ENCODE results near the gene MRAP2.
"Not testable (repeated sequence)": the region's sequence is repeated elsewhere in the genome, so short reads cannot be mapped to it uniquely, and the experiment has no call there.

The MRAP2 gene

DNA sequence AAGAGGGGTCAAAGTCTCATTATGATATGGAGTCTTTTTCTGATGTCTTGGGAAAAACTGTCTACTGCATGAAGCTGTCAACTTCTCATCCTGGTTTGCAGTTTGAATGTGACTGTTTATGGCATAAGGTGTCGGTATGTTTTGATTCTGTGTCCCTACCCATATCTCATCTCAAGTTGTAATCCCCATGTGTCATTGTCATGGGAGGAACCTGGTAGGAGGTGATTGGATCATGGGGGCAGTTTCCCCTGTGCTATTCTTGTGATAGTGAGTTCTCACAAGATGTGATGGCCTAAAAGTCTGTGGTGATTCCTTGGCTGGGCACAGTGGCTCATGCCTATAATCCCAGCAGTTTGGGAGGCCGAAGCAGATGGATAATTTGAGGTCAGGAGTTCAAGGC, 47.6 kb downstream of the MRAP2 start:
- no peak for DNase-seq

DNA sequence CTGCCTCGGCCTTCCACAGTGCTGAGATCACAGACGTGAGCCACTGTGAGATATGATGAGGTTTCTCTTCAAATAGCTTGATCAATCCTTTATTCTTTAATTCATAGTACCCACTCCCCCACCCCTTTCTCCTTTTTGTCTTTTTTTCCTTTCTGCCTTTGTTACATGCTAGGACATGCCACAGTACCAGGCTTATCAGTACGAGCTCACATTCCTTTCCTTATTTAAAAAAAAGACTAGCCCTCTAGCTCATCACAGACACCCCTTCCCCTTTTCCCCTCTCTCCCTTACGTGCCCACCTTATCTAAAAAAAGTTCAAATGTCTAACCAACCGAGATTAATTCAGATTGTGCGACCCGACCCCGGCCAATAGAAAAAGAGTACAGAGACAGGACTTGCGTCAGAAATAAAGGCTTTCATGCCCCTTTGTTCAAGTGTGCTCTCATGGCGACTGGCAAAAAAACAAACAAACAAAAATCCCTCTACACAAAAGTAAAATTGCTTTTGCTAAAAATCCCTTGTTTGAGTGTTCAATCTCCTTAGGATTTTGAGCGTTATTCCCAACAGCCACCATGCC, 49.2 kb downstream of the MRAP2 start:
- no peak for DNase-seq

DNA sequence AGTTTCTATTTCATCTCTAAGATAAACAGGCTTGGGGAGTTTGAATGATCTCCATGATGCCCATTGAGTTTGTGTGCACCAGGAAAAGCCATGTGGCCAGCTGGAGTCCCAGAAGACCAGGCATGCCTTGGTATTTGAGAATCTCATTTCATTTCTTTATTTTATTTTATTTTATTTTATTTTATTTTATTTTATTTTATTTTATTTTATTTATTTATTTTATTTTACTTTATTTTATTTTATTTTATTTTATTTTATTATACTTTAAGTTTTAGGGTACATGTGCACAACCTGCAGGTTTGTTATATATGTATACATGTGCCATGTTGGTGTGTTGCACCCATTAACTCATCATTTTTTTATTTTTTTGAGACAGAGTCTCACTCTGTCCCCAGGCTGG, 51.1 kb downstream of the MRAP2 start:
- DNase-seq, result not testable (repeated sequence)

DNA sequence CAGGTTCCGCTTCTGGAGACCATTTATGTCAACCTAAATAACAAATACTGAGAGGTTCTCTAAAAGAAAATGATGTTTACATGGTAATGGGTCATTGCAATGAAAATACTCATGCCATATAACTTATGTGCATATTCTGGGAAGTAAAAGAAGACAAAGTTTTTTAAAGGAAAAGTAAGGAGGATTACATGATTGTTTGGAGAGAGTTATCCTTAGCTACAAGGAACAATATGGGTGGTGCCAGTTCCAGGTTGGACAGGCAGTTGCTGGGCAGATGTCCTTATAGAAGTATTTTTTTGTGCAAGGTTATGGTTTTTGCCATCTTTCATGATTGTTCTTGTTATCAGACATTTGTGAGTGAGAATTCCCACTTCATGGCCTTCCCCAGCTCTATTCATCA, 52.5 kb downstream of the MRAP2 start:
- DNase-seq, result no peak

DNA sequence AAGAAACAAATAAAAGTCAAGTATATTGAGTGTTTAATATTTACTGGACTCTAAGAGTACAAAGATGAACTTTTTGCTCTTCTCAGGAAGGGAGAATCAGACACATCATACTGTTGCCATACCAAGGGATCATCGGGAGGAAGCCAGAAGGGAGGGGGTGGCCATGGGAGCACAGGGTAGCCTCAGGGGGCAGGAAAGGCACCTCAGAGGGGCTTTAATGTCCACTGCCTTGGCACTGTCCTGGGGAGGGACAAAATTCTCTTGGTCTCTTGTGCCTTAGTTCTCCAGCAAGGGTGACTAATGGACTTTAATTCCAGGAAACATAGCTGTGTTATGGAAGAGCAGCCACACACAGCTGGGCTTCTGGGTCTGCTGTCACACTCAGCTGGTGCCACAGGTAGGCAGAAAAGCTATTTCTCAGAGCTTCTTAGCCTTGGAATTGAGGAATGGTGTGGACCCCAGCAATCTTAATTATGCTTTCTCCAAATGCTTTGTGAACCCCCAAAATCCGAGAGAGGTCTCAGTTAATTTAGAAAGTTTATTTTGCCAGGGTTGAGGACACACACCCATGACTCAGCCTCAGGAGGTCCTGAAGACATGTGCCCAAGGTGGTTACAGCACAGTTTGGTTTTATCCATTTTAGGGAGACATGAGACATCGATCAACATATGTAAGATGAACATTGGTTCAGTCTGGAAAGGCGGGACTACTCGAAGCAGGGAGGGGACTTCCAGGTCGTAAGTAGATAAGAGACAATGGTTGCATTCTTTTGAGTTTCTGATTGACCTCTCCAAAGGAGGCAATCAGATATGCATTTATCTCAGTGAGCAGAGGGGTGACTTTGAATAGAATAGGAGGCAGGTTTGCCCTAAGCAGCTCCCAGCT, 53.2 kb downstream of the MRAP2 start:
- DNase-seq, result no peak

DNA sequence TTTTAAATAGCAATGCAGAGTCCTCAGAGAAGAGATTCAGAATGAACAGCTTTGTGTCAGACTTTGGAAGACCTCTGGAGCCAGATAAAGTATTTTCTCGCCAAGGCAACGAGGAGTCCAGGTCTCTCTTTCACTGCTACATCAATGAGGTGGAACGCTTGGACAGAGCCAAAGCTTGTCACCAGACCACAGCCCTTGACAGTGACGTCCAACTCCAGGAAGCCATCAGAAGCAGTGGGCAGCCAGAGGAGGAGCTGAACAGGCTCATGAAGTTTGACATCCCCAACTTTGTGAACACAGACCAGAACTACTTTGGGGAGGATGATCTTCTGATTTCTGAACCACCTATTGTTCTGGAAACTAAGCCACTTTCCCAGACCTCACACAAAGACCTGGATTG, 55.5 kb downstream of the MRAP2 start:
- no peak for DNase-seq

DNA sequence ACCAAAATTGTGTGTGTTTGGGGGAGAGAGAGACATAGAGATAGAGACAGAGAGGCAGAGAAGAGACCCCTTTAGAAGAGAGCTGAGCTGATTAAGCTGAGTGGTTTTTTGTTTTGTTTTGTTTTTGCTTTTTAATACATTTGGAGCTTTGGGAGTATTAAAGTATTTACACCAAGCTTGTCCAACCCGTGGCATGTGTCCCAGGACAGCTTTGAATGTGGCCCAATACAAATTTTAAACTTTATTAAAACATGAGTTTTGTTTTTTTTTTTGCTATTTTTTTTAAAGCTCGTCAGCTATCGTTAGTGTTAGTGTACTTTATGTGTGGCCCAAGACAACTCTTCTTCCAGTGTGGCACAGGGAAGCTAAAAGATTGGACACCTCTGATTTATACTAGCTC, 56.0 kb downstream of the MRAP2 start:
- no peak for DNase-seq

DNA sequence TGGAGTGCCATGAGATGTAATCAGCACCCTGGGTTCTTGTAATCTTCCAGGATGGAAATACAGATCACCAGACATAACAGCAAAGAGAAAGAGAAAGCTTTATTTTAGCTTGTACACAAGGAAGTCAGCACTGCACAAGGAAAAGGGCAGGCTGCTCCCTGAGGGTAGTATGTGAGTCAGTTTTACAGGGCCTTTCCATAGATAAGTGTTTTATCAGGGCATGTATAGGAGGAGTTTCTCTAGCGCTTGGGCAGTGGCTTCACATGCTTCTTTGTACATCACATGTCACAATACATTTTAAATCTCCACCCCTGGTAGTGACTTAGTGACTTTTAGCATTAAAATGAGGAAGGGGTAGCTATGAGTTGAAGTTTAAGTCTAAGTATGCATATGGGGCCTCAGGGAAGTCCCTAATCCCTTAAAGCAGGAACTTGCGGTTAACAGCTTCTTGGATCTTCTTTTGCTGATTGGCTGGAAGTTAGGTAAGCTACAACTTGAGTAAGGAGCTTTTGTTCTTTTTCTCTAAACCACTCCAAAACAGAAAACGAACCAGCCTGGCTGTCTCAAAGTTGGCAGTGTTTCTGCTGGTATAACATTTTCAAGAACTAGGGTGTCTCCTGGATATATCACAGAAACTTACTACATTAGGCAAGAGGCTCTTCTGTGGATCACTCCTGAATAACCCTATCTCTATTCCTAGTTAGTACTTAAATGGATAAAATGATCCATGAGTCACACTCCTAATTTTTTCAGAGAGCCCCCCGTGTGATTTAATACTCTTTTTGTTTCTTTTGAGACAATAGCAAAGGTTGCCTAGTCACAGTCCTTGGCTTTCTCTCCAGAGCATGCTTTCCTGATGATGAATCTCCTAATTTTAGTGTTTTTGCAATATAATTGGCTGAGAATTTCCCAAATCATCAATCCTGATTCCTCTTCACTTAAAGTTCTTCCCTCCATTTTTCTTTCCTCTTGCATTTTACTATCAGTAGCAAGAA, 60.2 kb downstream of the MRAP2 start:
- no peak for DNase-seq

DNA sequence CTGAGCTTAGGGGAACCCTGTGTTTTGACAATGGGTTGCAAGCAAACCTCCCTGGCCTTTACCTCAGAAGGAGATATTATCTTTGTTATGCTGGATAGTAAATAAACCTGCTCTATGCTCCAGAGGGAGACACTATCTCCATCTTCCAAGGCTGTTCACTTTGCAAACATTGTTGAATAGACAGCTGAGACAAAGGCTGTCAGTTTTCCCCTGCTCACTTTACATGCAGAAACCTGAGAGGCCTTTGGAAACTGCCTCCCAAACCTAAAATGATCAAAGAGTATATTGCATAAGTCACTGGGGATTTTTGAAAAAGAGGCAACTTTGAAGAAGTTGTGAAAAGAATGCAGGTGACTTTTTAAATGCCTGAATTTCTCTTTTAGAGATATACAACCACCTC, 61.6 kb downstream of the MRAP2 start:
- DNase-seq, result no peak

DNA sequence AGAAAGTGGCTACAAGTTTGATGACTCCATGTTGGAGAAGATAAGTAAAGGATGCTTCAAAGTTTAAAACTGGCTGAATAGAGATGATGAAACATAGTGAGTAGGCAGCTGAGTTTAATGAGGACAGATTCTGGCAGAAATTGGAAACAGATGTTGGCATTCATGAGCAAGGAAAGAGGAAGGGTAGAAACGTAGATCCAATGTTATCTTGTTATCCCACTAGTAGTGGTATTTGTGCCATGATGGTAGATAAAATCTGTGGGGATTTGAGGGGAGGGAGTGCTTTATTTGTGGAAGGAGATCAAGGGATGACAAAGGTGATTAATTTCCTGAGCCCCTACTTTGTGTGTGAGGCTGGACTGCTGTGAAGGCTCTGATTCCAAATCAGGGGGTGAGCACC, 69.5 kb downstream of the MRAP2 start:
- DNase-seq, result no peak

DNA sequence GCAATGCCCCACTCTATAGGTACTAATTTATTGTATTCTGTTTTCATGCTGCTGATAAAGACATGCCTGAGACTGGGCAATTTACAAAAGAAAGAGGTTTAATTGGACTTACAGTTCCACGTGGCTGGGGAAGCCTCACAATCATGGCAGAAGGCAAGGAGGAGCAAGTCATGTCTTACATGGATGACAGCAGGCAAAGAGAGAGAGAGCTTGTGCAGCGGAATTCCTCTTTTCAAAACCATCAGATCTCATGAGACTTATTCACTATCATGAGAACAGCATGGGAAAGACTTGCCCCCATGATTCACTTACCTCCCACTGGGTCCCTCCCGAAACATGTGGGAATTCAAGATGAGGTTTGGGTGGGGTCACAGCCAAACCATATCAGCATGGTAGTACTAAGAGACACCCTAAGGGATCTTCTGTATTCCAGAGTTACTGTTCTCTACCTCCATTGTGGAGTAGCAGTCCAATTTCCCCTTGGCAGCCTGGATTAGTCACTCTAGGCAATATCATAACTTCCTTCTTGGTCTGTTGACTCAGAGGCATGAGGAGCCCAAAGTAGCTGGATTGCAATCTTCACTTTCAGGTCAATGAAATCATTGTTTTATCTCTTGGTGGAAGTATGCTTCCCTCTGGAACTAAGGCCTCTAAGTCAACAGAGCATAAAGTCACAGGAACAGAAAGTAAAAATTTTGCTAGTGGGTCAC, 71.8 kb downstream of the MRAP2 start:
- DNase-seq, result not testable (repeated sequence)

DNA sequence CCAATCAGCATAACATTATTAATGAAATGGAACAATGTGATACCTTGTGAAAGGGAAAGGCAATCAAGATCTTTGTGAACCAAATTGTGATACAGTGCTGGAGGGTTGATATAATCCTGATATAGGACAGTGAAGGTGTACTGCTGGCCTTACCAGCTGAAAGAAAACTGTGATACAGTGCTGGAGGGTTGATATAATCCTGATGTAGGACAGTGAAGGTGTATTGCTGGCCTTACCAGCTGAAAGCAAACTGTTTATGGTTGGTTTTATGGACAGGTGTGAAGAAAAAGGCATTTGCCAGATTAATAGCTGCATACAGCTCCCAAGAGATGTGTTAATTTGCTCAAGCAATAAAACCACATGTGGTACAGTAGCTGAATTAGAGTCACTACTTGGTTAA, 73.9 kb downstream of the MRAP2 start:
- no peak for DNase-seq

DNA sequence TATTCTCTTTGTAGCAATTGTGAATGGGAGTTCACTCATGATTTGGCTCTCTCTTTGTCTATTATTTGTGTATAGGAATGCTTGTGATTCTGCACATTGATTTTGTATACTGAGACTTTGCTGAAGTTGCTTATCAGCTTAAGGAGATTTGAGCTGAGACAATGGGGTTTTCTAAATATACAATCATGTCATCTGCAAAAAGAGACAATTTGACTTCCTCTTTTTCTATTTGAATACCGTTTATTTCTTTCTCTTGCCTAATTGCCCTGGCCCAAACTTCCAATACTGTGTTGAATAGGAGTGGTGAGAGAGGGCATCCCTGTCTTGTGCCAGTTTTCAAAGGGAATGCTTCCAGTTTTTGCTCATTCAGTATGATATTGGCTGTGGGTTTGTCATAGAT, 77.8 kb downstream of the MRAP2 start:
- DNase-seq, result not testable (repeated sequence)

DNA sequence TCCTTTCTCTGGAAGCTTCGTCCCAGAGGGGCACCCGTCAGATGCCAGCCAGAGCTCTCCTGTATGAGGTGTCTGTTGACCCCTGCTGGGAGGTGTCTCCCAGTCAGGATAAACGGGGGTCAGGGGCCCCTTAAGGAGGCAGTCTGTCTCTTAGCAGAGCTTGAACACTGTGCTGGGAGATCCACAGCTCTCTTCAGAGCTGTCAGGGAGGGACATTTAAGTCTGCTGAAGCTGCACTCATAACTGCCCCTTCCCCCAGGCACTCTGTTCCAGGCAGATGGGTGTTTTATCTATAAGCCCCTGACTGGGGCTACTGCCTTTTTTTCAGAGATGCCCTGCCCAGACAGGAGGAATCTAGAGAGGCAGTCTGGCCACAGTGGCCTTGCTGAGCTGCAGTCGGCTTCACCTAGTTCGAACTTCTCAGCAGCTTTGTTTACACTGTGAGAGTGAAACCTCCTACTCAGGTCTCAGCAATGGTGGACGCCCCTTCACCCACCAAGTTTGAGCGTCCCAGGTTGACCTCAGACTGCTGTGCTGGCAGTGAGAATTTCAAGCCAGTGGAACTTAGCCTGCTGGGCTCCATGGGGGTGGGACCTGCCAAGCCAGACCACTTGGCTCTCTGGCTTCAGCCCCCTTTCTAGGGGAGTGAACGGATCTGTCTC, 81.5 kb downstream of the MRAP2 start:
- DNase-seq, result not testable (repeated sequence)

DNA sequence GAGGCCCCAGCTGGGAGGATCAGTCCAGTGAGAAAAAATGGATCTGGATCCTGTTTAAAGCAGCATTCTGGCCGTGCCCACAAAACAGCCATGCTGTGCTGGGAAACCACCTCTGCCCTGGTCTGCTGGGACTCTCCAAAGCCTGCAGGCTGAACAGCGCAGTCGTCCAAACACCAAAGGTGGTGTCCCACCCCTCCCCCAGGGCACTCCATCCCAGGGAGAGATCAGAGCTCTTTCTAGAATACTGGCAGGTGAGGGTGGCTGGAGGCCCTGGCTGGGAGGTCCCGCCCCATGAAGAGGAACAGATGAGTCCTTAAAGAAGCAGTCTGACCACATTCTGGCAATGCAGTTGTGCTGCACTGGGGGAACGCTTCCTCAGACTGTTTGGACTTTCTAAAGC, 84.6 kb downstream of the MRAP2 start:
- DNase-seq, result no peak

DNA sequence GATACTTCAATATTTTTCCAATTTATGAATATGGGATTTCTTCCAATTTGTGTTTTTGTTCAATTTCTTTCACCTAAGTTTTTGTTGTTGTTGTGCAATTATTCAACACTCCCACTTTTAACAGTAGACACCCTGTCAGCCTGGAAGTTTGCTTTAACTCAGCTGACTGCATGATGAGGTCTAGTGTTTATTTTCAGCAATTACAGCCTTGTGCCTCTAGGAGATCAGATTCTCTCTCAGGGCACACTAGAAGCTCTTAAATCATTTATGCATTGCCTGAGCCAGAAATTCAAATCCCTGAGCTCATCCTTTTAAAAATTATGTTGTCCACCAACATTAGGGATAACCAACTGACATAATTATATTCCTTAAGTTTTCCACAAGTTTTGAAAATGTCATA, 85.7 kb downstream of the MRAP2 start:
- no peak for DNase-seq

DNA sequence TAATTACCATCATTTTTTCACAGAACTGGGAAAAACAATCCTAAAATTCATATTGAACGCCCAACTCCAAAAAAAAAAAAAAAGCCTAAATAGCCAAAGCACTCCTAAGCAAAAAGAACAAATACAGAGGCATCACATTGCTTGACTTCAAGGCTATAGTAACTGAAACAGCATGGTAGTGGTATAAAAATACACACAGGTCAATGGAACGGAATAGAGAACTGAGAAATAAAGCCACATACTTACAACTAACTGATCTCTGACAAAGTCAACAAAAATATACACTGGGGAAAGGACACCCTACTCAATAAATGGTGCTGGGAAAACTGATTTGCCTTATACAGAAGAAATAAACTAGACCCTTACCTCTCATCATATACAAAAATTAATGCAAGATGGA, 89.6 kb downstream of the MRAP2 start:
- DNase-seq, result no peak

DNA sequence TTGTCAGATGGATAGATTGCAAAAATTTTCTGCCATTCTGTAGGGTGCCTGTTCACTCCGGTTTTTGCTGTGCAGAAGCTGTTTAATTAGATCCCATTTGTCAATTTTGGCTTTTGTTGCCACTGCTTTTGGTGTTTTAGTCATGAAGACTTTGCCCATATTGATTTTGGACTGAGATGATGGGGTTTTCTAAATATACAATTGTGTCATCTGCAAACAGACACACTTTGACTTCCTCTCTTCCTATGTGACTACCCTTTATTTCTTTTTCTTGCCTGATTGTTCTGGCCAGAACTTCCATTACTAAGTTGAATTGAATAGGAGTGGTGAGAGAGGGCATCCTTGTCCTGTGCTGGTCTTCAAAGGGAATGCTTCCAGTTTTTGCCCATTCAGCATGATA, 96.0 kb downstream of the MRAP2 start:
- DNase-seq, result not testable (repeated sequence)

DNA sequence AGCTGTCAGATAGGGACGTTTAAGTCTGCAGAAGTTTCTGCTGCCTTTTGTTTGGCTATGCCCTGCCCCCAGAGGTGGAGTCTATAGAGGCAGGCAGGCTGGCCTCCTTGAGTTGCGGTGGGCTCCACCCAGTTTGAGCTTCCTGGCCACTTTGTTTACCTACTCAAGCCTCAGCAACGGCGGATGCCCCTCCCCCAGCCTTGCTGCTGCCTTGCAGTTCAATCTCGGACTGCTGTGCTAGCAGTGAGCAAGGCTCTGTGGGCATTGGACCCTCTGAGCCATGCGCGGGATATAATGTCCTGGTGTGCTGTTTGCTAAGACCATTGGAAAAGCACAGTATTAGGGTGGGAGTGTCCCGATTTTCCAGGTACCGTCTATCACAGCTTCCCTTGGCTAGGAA, 99.8 kb downstream of the MRAP2 start:
- not testable (repeated sequence) for DNase-seq

DNA sequence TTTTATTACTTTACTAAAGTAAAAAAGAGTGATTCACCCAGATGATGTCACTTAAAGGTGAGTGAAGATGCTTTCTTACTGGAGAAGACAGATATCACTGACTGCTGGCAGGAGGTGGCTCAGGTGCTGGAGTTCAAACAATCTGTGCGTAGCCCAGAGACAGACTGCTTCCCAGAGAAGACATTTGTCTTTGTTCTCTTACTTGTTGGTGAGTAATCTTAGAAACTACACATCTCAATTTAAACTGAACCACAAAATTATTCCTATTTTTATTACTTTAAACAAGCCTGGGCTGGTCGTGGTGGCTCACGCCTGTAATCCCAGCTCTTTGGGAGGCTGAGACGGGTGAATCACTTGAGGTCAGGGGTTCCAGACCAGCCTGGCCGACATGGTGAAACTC, 101.7 kb downstream of the MRAP2 start:
- no peak for DNase-seq

DNA sequence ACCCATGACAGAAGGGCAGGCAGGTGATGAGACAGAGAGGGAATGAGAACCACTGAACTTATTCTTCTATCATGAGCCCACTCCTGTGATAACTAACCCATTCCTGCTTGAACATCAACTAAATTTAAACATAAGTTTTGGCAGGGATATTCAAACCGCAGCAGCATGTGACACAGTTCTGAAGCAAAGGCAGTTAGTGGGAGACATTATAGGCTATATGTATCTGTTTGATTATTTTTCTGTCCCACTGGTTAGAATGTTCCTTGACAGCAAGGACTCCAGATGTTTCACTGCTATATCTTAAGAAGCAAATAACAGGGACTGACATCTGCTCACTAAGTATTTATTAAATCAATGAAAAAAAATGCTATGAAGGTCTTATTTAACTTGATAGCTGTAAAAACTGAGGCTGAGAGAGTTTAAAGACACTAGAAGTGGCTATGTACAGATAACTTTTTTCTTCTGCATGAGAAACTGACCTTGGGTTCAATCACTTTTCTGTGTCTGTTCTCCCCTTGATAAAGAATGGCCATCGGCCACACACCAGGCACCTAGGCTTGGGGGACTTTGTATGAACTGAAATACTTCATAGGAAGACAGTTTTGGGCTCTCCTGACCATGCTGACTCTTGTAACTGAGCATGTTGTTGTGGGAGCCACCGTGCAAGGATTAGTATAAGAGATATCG, 102.9 kb downstream of the MRAP2 start:
- no peak for DNase-seq

DNA sequence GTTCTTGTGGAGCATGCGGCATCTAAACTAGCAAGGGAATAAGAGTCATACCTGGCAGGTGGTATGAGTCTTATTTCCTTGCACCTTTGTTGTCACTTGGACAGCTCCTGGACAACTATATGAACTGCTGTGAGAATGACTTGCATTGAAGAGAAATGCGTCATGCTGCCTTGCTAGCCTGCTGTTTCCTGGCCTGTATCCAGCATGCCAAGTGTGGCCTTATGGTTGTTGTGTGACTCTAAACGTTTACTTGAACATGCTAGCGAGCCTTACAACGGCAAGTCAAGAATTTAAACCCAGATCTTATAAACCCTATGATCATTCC, 103.4 kb downstream of the MRAP2 start:
- no peak for DNase-seq
